ENCODE measurements around the gene RFNG. TPM values are rescaled to one million over a fixed set of nuclear protein-coding genes. Genes with fewer than 3 reads are reported as not detected.
A peak's percentile ranks its signal among the peaks of the same experiment; 100 is the strongest.

Gene RFNG
- total and polyA plus RNA-seq, 2 of the 13 experiments (the other 11 are each of a cell fraction or from before 2014, with no cell fraction given), result 61.4 to 64.0 TPM

DNA sequence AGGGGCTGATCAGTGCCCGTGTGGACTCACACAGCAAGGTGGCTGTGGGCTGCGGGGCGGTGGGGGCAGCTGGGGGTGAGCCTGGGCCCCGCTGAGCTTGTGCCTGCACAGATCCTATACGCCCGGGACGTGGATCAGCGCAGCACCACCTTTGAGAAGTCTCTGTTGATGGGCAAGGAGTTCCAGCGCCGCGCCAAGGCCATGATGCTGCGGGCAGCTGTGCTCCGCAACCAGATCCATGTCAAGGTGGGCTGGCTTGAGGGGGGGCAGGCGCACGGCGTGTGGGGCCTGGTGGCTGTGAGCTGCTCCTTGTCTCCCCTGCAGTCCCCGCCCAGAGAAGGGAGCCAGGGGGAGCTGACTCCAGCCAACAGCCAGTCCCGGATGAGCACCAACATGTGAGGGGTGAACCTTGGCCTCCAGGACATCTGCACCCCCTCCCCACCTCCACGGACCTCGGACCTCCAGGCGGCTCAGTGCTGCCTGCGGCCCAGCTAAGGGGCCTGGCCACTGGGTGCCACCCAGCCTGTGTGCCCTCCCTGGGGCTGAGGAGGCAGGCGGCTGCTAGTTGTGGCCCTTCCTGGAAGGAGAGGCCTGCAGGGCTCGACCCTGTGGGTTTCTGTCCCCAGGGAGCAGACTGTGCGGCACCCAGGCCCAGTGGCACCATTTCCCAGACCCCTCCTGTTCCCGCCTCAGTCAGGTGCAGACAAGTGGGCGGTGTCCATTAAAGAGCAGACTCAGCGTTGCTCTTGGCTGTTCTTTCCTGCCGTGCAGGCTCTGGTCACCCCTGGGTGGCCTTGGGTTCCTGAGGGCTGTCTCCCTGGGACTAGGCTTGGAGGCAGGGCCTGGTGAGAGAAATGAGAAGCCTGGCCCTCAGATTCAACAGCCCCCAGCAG lies 5.4 kb upstream of the RFNG start (continued):
- TF ChIP-seq AHDC1 (CRISPR knock-in tag; IDR thresholded peaks at IDR 0.05; ENCODE audit: borderline replicate concordance) (peak; percentile 79; the same call in 1 of the 2 replicates), MXD3 (CRISPR knock-in tag; IDR thresholded peaks at IDR 0.05) (no peak), ZNF891 (CRISPR knock-in tag; IDR thresholded peaks at IDR 0.05) (no peak)
- TF ChIP-seq, protein P1, sequence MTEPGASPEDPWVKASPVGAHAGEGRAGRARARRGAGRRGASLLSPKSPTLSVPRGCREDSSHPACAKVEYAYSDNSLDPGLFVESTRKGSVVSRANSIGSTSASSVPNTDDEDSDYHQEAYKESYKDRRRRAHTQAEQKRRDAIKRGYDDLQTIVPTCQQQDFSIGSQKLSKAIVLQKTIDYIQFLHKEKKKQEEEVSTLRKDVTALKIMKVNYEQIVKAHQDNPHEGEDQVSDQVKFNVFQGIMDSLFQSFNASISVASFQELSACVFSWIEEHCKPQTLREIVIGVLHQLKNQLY (CRISPR knock-in tag; IDR thresholded peaks at IDR 0.05), result no peak
- TF ChIP-seq, protein P2, sequence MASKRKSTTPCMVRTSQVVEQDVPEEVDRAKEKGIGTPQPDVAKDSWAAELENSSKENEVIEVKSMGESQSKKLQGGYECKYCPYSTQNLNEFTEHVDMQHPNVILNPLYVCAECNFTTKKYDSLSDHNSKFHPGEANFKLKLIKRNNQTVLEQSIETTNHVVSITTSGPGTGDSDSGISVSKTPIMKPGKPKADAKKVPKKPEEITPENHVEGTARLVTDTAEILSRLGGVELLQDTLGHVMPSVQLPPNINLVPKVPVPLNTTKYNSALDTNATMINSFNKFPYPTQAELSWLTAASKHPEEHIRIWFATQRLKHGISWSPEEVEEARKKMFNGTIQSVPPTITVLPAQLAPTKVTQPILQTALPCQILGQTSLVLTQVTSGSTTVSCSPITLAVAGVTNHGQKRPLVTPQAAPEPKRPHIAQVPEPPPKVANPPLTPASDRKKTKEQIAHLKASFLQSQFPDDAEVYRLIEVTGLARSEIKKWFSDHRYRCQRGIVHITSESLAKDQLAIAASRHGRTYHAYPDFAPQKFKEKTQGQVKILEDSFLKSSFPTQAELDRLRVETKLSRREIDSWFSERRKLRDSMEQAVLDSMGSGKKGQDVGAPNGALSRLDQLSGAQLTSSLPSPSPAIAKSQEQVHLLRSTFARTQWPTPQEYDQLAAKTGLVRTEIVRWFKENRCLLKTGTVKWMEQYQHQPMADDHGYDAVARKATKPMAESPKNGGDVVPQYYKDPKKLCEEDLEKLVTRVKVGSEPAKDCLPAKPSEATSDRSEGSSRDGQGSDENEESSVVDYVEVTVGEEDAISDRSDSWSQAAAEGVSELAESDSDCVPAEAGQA (IDR thresholded peaks at IDR 0.05; ENCODE audit: low read depth), result no peak
- TF ChIP-seq, protein P2 (CRISPR knock-in tag; IDR thresholded peaks at IDR 0.05; ENCODE audit: borderline replicate concordance), result no peak
- TF ChIP-seq, protein P3, sequence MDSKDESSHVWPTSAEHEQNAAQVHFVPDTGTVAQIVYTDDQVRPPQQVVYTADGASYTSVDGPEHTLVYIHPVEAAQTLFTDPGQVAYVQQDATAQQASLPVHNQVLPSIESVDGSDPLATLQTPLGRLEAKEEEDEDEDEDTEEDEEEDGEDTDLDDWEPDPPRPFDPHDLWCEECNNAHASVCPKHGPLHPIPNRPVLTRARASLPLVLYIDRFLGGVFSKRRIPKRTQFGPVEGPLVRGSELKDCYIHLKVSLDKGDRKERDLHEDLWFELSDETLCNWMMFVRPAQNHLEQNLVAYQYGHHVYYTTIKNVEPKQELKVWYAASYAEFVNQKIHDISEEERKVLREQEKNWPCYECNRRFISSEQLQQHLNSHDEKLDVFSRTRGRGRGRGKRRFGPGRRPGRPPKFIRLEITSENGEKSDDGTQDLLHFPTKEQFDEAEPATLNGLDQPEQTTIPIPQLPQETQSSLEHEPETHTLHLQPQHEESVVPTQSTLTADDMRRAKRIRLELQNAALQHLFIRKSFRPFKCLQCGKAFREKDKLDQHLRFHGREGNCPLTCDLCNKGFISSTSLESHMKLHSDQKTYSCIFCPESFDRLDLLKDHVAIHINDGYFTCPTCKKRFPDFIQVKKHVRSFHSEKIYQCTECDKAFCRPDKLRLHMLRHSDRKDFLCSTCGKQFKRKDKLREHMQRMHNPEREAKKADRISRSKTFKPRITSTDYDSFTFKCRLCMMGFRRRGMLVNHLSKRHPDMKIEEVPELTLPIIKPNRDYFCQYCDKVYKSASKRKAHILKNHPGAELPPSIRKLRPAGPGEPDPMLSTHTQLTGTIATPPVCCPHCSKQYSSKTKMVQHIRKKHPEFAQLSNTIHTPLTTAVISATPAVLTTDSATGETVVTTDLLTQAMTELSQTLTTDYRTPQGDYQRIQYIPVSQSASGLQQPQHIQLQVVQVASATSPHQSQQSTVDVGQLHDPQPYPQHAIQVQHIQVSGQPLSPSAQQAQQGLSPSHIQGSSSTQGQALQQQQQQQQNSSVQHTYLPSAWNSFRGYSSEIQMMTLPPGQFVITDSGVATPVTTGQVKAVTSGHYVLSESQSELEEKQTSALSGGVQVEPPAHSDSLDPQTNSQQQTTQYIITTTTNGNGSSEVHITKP (CRISPR knock-in tag; IDR thresholded peaks at IDR 0.05; ENCODE audit: low read depth), result no peak
- TF ChIP-seq, protein P4, sequence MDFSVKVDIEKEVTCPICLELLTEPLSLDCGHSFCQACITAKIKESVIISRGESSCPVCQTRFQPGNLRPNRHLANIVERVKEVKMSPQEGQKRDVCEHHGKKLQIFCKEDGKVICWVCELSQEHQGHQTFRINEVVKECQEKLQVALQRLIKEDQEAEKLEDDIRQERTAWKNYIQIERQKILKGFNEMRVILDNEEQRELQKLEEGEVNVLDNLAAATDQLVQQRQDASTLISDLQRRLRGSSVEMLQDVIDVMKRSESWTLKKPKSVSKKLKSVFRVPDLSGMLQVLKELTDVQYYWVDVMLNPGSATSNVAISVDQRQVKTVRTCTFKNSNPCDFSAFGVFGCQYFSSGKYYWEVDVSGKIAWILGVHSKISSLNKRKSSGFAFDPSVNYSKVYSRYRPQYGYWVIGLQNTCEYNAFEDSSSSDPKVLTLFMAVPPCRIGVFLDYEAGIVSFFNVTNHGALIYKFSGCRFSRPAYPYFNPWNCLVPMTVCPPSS (IDR thresholded peaks at IDR 0.05), result no peak
